NCI-H446 treated with DMSO at 0.1 percent for 48 hours (cell line): ENCODE measurements around the gene LRRC28.

Experiments
- DNase-seq: peaks from one replicate; lab custom pipeline; 2025; lab: John Stamatoyannopoulos, UW

LRRC28 gene

GRCh38 chr15:99343208-99343607 is 91.9 kb downstream of the LRRC28 start:
- DNase-seq = no peak

GRCh38 chr15:99343881-99344551 is 92.7 kb downstream of the LRRC28 start:
- DNase-seq = no peak

GRCh38 chr15:99344639-99345038 is 93.4 kb downstream of the LRRC28 start:
- no peak for DNase-seq

GRCh38 chr15:99345242-99345641 is 94.0 kb downstream of the LRRC28 start:
- DNase-seq = no peak

GRCh38 chr15:99345832-99346462 is 94.7 kb downstream of the LRRC28 start:
- DNase-seq = no peak

GRCh38 chr15:99347574-99347973 is 96.3 kb downstream of the LRRC28 start:
- no peak for DNase-seq

GRCh38 chr15:99348412-99348811 is 97.1 kb downstream of the LRRC28 start:
- DNase-seq = no peak

GRCh38 chr15:99350408-99350807 is 99.1 kb downstream of the LRRC28 start:
- no peak for DNase-seq

- DNase-seq = no peak
Measured at GRCh38 chr15:99359769-99360168, 108.5 kb downstream of the LRRC28 start.

- DNase-seq = no peak
Measured at GRCh38 chr15:99361545-99362185, 110.4 kb downstream of the LRRC28 start.

- no peak for DNase-seq
Measured at GRCh38 chr15:99365242-99365641, 114.0 kb downstream of the LRRC28 start.

- DNase-seq = no peak
Measured at GRCh38 chr15:99366013-99366412, 114.7 kb downstream of the LRRC28 start.

- DNase-seq = no peak
Measured at GRCh38 chr15:99368743-99369142, 117.5 kb downstream of the LRRC28 start.

- no peak for DNase-seq
Measured at GRCh38 chr15:99369196-99369595, 117.9 kb downstream of the LRRC28 start.

- DNase-seq = no peak
Measured at GRCh38 chr15:99371180-99372103, 120.2 kb downstream of the LRRC28 start.

GRCh38 chr15:99385005-99385669 is 133.9 kb downstream of the LRRC28 start:
- no peak for DNase-seq

GRCh38 chr15:99385865-99386264 is 134.6 kb downstream of the LRRC28 start:
- no peak for DNase-seq

GRCh38 chr15:99386391-99386790 is 135.1 kb downstream of the LRRC28 start:
- no peak for DNase-seq

- no peak for DNase-seq
Measured at GRCh38 chr15:99387421-99388168, 136.3 kb downstream of the LRRC28 start.

- DNase-seq = no peak
Measured at GRCh38 chr15:99390667-99391066, 139.4 kb downstream of the LRRC28 start.

- no peak for DNase-seq
Measured at GRCh38 chr15:99393641-99394040, 142.4 kb downstream of the LRRC28 start.
